Neuronal stem cell (in vitro differentiated cells): ENCODE data around the gene OR8B4.
"Not testable (repeated sequence)": the region's sequence is repeated elsewhere in the genome, so short reads cannot be mapped to it uniquely, and the experiment has no call there.

Experiments
- DNase-seq: peaks from one replicate; pipeline ENCODE4 v3.0.0-alpha.2; 2013; ENCODE audit warnings: low spot score
- H2AFZ ChIP-seq: one replicate; pipeline ENCODE4 v1.6.1; 2013; ENCODE audit warnings: mild to moderate bottlenecking, low read length, inconsistent platforms
- H2AK5ac ChIP-seq: 2 replicates; pipeline ENCODE4 v1.6.1; 2013; ENCODE audit warnings: low read depth, mild to moderate bottlenecking, inconsistent platforms, low read length, moderate library complexity, mixed read lengths
- H2BK120ac ChIP-seq: 2 replicates; pipeline ENCODE4 v1.6.1; 2013; ENCODE audit warnings: low read depth, mild to moderate bottlenecking, inconsistent platforms, low read length, moderate library complexity, mixed read lengths
- H2BK12ac ChIP-seq: one replicate; pipeline ENCODE4 v1.6.1; 2013; ENCODE audit warnings: low read length, inconsistent platforms
- H2BK15ac ChIP-seq: 2 replicates; pipeline ENCODE4 v1.6.1; 2013; ENCODE audit warnings: mild to moderate bottlenecking, low read length, inconsistent platforms, mixed read lengths
- H2BK5ac ChIP-seq: one replicate; pipeline ENCODE4 v1.6.1; 2013; ENCODE audit warnings: inconsistent platforms, mild to moderate bottlenecking, low read length, moderate library complexity
- H3K14ac ChIP-seq: one replicate; pipeline ENCODE4 v1.6.1; 2013; ENCODE audit warnings: low read length, inconsistent platforms
- H3K18ac ChIP-seq: 2 replicates; pipeline ENCODE4 v1.6.1; 2013; ENCODE audit warnings: low read length, inconsistent platforms
- H3K23ac ChIP-seq: 2 replicates; pipeline ENCODE4 v1.6.1; 2013; ENCODE audit warnings: low read depth, mild to moderate bottlenecking, mixed read lengths, low read length, inconsistent platforms; ENCODE audit not compliant: poor library complexity
- H3K27ac ChIP-seq: replicated peaks from 3 replicates; pipeline ENCODE4 v1.5.1; 2013; ENCODE audit warnings: low read length, inconsistent platforms
- H3K27me3 ChIP-seq, 3 experiments: 2 replicates each; pipeline ENCODE4 v1.6.1; 2013; ENCODE audit warnings: low read length in 3 of 3, mild to moderate bottlenecking in 2 of 3, inconsistent platforms in 1 of 3, low read depth in 1 of 3, mixed read lengths in 1 of 3, moderate library complexity in 1 of 3; ENCODE audit not compliant: control insufficient read depth in 3 of 3, insufficient read depth in 3 of 3
- H3K36me3 ChIP-seq, 2 donors: replicated peaks in 1 of 2; 2 replicates each; pipeline ENCODE4 v1.6.1; 2013; ENCODE audit warnings: low read length in 2 of 2; ENCODE audit not compliant: control insufficient read depth in 2 of 2, insufficient read depth in 2 of 2
- H3K4ac ChIP-seq: 2 replicates; pipeline ENCODE4 v1.6.1; 2013; ENCODE audit warnings: inconsistent platforms, mild to moderate bottlenecking, low read length, moderate library complexity
- H3K4me1 ChIP-seq, 2 donors: 1 replicate in 1 of 2; 2 replicates in 1 of 2; pipeline ENCODE4 v1.6.1; 2013; ENCODE audit warnings: low read length in 2 of 2, low read depth in 1 of 2; ENCODE audit not compliant: control insufficient read depth in 2 of 2, insufficient read depth in 1 of 2
- H3K4me2 ChIP-seq: one replicate; pipeline ENCODE4 v1.6.1; 2013; ENCODE audit warnings: mild to moderate bottlenecking, low read length, inconsistent platforms; ENCODE audit not compliant: insufficient read depth, poor library complexity, severe bottlenecking
- H3K4me3 ChIP-seq, 2 donors: 2 replicates each; pipeline ENCODE4 v1.5.1; 2013; ENCODE audit warnings: low read length in 2 of 2, mild to moderate bottlenecking in 2 of 2, inconsistent platforms in 1 of 2, moderate library complexity in 1 of 2
- H3K79me1 ChIP-seq: one replicate; pipeline ENCODE4 v1.6.1; 2013; ENCODE audit warnings: low read depth, mild to moderate bottlenecking, inconsistent platforms, low read length, moderate library complexity
- H3K9ac ChIP-seq: one replicate; pipeline ENCODE4 v1.6.1; 2013; ENCODE audit warnings: mild to moderate bottlenecking, low read depth, low read length, inconsistent platforms; ENCODE audit not compliant: poor library complexity
- H3K9me3 ChIP-seq, 2 donors: replicated peaks in 1 of 2; 2 replicates each; pipeline versions ENCODE3 to v1.6.1; 2013; ENCODE audit warnings: low read length in 2 of 2, mild to moderate bottlenecking in 2 of 2, inconsistent platforms in 1 of 2, low read depth in 1 of 2, mixed read lengths in 1 of 2, moderate library complexity in 1 of 2; ENCODE audit not compliant: control insufficient read depth in 2 of 2, insufficient read depth in 1 of 2
- H4K8ac ChIP-seq: one replicate; pipeline ENCODE4 v1.6.1; 2013; ENCODE audit warnings: low read depth, mild to moderate bottlenecking, inconsistent platforms, low read length, moderate library complexity
- H4K91ac ChIP-seq: one replicate; pipeline ENCODE4 v1.6.1; 2013; ENCODE audit warnings: low read length, low read depth, mild to moderate bottlenecking, inconsistent platforms; ENCODE audit not compliant: poor library complexity
- WGBS, 2 donors: extraction: QIAGEN DNeasy Blood & Tissue Kit; methylation state at CpG; one replicate each; pipeline ENCODE4 v1.1.7; 2013; ENCODE audit warnings: missing lambda C conversion rate in 2 of 2, mixed read lengths in 1 of 2; ENCODE audit not compliant: insufficient read length in 2 of 2, insufficient replicate concordance in 1 of 2; ENCODE audit errors: extremely low coverage in 2 of 2; 5-methylcytosine and 5-hydroxymethylcytosine counted together

The OR8B4 gene

DNA sequence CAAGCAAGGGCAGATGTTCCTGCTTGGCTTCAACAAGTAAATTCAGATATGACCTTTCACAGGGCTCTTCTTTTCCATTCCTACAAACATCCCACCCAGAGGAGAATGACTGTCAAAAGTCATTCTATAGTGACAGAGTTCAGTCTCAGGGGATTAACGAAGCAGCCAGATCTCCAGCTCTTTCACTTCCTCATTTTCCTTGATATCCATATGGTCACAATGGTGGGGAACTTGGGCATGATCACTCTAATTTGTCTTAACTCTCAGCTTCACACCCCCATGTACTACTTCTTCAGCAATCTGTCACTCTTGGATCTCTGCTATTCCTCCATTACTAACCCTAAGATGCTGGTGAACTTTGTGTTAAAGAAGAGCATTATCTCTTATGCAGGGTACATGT lies 35.8 kb upstream of the OR8B4 start:
- H3K4ac ChIP-seq = no peak overlapping the region
- no peak overlapping the region for H3K27ac ChIP-seq
- no peak overlapping the region for H2BK15ac ChIP-seq
- H4K8ac ChIP-seq = no peak overlapping the region
- H3K4me1 ChIP-seq = peaks cover 0 to 3% of the 10 kb centered on the region in 2 donors
- no peak overlapping the region for H2AK5ac ChIP-seq
- H3K79me1 ChIP-seq = no peaks in the 10 kb centered on the region
- H3K36me3 ChIP-seq = no peaks in the 10 kb centered on the region
- H4K91ac ChIP-seq = no peak overlapping the region
- H3K18ac ChIP-seq = no peak overlapping the region
- peaks cover 0 to 3% of the 10 kb centered on the region in 2 donors for H3K9me3 ChIP-seq
- H2BK120ac ChIP-seq = no peak overlapping the region
- no peak overlapping the region for H3K4me3 ChIP-seq
- no peak overlapping the region for H3K9ac ChIP-seq
- no peak overlapping the region for H2BK12ac ChIP-seq
- H3K4me2 ChIP-seq = no peak overlapping the region
- DNase-seq = no peak
- no peaks in the 10 kb centered on the region for H3K27me3 ChIP-seq
- H3K14ac ChIP-seq = no peak overlapping the region
- no peak overlapping the region for H2AFZ ChIP-seq
- WGBS, 2 donors = no CpG with 5 or more reads among the region's 1 CpG
- no peak overlapping the region for H2BK5ac ChIP-seq
- no peak overlapping the region for H3K23ac ChIP-seq

- not testable (repeated sequence) for DNase-seq, H3K14ac ChIP-seq
Measured at GRCh38 chr11:124459379-124459778, 34.7 kb upstream of the OR8B4 start.

GRCh38 chr11:124454552-124454951 lies 29.9 kb upstream of the OR8B4 start:
- no peaks in the 10 kb centered on the region for H3K9me3 ChIP-seq
- no peaks in the 10 kb centered on the region for H3K27me3 ChIP-seq
- H3K27ac ChIP-seq = no peak overlapping the region
- no peaks in the 10 kb centered on the region for H3K79me1 ChIP-seq
- no peak overlapping the region for H3K14ac ChIP-seq
- H3K36me3 ChIP-seq = no peaks in the 10 kb centered on the region
- no peak overlapping the region for H3K4ac ChIP-seq
- H4K8ac ChIP-seq = no peak overlapping the region
- no peak overlapping the region for H3K9ac ChIP-seq
- no peak overlapping the region for H2BK15ac ChIP-seq
- no peak overlapping the region for H2AFZ ChIP-seq
- no peaks in the 10 kb centered on the region for H3K4me1 ChIP-seq
- H2BK5ac ChIP-seq = no peak overlapping the region
- H4K91ac ChIP-seq = no peak overlapping the region
- no CpG with 5 or more reads among the region's 2 CpGs for WGBS, 2 donors
- no peak overlapping the region for H2BK120ac ChIP-seq
- no peak overlapping the region for H3K4me2 ChIP-seq
- H3K18ac ChIP-seq = no peak overlapping the region
- H2BK12ac ChIP-seq = no peak overlapping the region
- H3K4me3 ChIP-seq = no peak overlapping the region
- H3K23ac ChIP-seq = no peak overlapping the region
- no peak for DNase-seq
- no peak overlapping the region for H2AK5ac ChIP-seq

More at GRCh38 chr11:124459379-124459778, 34.7 kb upstream of the OR8B4 start:
- H3K36me3 ChIP-seq, H4K8ac ChIP-seq, H3K18ac ChIP-seq, H3K4ac ChIP-seq, H3K4me1 ChIP-seq, H3K79me1 ChIP-seq, H3K23ac ChIP-seq, H2BK12ac ChIP-seq, H3K4me2 ChIP-seq, H4K91ac ChIP-seq, H3K4me3 ChIP-seq, H2AK5ac ChIP-seq, H3K27ac ChIP-seq, H2BK120ac ChIP-seq, H3K9ac ChIP-seq, H2BK5ac ChIP-seq, H3K9me3 ChIP-seq, H2BK15ac ChIP-seq, H3K27me3 ChIP-seq, H2AFZ ChIP-seq: not testable (repeated sequence)
- no CpG with 5 or more reads among the region's 7 CpGs for WGBS, 2 donors

DNA sequence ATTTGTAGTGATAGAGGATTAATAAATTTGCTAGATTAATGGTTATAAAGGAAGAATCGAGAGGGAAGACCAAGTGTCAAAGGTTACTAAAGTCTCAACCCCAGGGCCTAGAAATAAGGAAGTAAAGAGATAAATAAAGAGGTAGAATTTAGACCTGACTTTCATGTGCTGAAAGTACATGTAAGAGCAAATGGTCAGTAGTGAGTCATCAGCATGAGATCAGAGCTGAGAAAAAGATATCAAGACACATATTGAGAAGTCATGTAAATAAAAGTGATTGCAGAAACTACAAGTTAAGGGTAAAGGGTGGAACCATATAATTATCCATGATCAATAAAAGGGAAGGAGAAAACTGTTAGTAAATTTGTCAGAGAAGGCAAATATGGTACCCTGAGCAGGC lies 22.2 kb upstream of the OR8B4 start:
- no peak overlapping the region for H4K8ac ChIP-seq
- H2BK120ac ChIP-seq = no peak overlapping the region
- no peak overlapping the region for H2BK15ac ChIP-seq
- no peaks in the 10 kb centered on the region for H3K36me3 ChIP-seq
- no peaks in the 10 kb centered on the region for H3K79me1 ChIP-seq
- WGBS, 2 donors = no CpG with 5 or more reads among the region's 1 CpG
- no peak overlapping the region for H2AK5ac ChIP-seq
- H2BK12ac ChIP-seq = no peak overlapping the region
- no peak overlapping the region for H3K18ac ChIP-seq
- H3K4ac ChIP-seq = no peak overlapping the region
- no peak overlapping the region for H3K14ac ChIP-seq
- H3K9me3 ChIP-seq = no peaks in the 10 kb centered on the region
- no peaks in the 10 kb centered on the region for H3K4me1 ChIP-seq
- H2AFZ ChIP-seq = no peak overlapping the region
- no peak overlapping the region for H3K4me2 ChIP-seq
- H4K91ac ChIP-seq = no peak overlapping the region
- no peak overlapping the region for H3K9ac ChIP-seq
- H3K27ac ChIP-seq = no peak overlapping the region
- DNase-seq = no peak
- H3K27me3 ChIP-seq = no peaks in the 10 kb centered on the region
- H3K4me3 ChIP-seq = no peak overlapping the region
- H3K23ac ChIP-seq = no peak overlapping the region
- no peak overlapping the region for H2BK5ac ChIP-seq
